ENCODE data around the gene GSTT2B. TPM values are rescaled to one million over a fixed set of nuclear protein-coding genes. Genes with fewer than 3 reads are reported as not detected.

GSTT2B gene, protein sequence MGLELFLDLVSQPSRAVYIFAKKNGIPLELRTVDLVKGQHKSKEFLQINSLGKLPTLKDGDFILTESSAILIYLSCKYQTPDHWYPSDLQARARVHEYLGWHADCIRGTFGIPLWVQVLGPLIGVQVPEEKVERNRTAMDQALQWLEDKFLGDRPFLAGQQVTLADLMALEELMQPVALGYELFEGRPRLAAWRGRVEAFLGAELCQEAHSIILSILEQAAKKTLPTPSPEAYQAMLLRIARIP
- 0.21 and 0.34 TPM in 2 replicates for total RNA-seq

DNA sequence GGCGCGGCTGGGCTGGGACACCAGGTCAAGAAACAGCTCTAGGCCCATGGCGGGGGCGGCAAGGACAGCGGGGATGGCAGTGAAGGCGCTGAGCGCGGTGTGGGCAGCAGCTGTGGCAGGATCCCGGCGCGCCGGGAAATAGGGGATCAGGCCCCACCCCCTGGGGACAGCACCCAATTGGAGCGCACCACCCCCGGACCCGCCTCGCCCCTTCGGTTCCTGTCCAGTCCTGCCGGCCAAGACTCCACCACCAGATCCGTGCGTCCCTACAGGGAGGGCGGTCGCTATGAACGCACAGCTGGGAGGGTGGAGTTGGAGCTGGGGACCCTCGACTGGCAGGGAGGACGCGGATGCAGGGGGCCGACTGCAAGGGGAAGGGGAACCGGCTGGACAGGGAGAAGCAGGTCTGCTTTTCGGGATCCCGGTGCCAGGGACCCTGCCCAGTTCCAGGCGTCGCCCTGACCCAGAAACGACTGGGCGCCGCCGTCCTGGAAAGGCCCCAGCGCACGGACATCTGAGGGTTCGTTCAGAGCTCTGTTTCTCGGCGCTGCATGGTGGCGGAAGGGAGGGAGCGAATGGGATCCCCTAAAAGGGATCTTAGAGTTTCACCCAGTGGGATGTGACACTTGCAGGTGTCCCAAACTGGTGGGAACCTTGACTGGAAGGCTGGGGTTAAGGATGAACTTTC is at the start of gene GSTT2B:
TSS of gene GSTT2B (minus strand) at position 112 of the 688 bp plus-strand sequence. CDS start at position 48, 64 bp downstream.

DNA sequence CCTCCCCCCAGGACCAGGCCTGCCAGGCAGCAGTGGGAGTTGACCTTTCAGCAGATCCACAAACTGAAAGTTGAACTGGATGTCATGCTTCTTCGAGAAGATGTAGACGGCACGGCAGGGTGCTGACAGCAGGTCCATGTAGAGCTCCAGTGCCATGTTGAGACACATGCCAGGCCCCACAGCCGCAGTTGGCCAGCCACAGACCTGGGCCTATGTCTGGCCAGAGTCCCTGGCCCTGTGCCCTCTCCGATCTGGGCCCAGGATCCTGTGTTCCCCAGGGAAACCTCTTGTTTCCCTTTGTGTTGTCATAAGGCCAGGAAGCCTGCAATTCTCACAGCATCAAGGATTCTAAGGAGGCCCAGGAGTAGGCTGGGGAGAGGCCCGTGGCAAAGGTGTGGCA is 44.2 kb upstream of the GSTT2B start, which contains the start of gene GSTT4:
TSS of gene GSTT4 (minus strand) at position 253 of the 400 bp plus-strand sequence. CDS start at position 156, 97 bp downstream.

DNA sequence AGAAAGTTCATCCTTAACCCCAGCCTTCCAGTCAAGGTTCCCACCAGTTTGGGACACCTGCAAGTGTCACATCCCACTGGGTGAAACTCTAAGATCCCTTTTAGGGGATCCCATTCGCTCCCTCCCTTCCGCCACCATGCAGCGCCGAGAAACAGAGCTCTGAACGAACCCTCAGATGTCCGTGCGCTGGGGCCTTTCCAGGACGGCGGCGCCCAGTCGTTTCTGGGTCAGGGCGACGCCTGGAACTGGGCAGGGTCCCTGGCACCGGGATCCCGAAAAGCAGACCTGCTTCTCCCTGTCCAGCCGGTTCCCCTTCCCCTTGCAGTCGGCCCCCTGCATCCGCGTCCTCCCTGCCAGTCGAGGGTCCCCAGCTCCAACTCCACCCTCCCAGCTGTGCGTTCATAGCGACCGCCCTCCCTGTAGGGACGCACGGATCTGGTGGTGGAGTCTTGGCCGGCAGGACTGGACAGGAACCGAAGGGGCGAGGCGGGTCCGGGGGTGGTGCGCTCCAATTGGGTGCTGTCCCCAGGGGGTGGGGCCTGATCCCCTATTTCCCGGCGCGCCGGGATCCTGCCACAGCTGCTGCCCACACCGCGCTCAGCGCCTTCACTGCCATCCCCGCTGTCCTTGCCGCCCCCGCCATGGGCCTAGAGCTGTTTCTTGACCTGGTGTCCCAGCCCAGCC is 18.7 kb upstream of the GSTT2B start, which contains the start of gene GSTT2:
TSS of gene GSTT2 (plus strand) at position 578 of the 684 bp plus-strand sequence.

DNA sequence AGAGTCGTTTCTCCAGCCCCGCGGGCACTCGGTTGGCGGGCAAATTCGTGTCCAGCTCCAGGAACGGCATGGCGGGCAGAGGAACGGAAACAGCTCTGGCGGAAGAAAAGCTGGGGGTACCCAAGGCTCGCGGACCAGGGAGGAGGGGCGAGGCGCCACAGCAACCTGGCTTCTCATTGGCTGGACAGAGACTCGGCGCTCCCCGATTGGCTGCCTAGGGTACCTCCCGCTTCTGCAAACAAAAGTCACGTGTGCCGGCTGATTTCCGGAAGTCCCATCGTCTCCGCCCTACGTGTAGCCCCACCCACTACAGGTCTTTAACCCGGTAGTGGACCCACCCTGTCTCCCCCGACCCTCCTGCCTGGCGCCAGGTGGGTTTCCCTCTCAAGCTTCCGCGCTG is 13.3 kb upstream of the GSTT2B start, which contains the start of gene DDT:
TSS of gene DDT (minus strand) at position 97 of the 400 bp plus-strand sequence. CDS start at position 70, 27 bp downstream.

DNA sequence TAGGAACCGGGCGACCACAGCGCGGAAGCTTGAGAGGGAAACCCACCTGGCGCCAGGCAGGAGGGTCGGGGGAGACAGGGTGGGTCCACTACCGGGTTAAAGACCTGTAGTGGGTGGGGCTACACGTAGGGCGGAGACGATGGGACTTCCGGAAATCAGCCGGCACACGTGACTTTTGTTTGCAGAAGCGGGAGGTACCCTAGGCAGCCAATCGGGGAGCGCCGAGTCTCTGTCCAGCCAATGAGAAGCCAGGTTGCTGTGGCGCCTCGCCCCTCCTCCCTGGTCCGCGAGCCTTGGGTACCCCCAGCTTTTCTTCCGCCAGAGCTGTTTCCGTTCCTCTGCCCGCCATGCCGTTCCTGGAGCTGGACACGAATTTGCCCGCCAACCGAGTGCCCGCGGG is 5.6 kb upstream of the GSTT2B start, which contains the start of gene DDTL:
TSS of gene DDTL (plus strand) at position 321 of the 400 bp plus-strand sequence. CDS start at position 348, 27 bp downstream.

Other genes starting within 250 kb of the GSTT2B start
- gene ZNF70, start 210.1 kb downstream of the GSTT2B start, total RNA-seq = 1.7 and 2.9 TPM in 2 replicates
- not detected in 2 replicates for gene VPREB3, start 206.8 kb downstream of the GSTT2B start, total RNA-seq
- gene C22orf15, start 198.2 kb downstream of the GSTT2B start, total RNA-seq = not detected in 2 replicates
- gene CHCHD10, start 193.2 kb downstream of the GSTT2B start, total RNA-seq = 10.6 and 29.6 TPM in 2 replicates
- gene MMP11, start 188.3 kb downstream of the GSTT2B start, total RNA-seq = 0.34 and 0.93 TPM in 2 replicates
- gene SMARCB1, start 174.2 kb downstream of the GSTT2B start, total RNA-seq = 30.4 and 39.5 TPM in 2 replicates
- gene DERL3, start 122.2 kb downstream of the GSTT2B start, total RNA-seq = under 0.01 and 0.07 TPM in 2 replicates
- gene SLC2A11, start 103.3 kb downstream of the GSTT2B start, total RNA-seq = 6.2 and 10.0 TPM in 2 replicates
- 210 and 212 TPM in 2 replicates for gene MIF, start 66.8 kb downstream of the GSTT2B start, total RNA-seq
- gene DDTL, start 5.7 kb upstream of the GSTT2B start, total RNA-seq = 0.28 and 1.7 TPM in 2 replicates
- 53.7 and 68.4 TPM in 2 replicates for gene DDT, start 13.2 kb upstream of the GSTT2B start, total RNA-seq
- not detected in 2 replicates for gene GSTT2, start 18.9 kb upstream of the GSTT2B start, total RNA-seq
- not detected in 2 replicates for gene GSTT4, start 44.3 kb upstream of the GSTT2B start, total RNA-seq
- gene CABIN1, start 50.1 kb upstream of the GSTT2B start, total RNA-seq = 21.2 and 54.3 TPM in 2 replicates
- gene SUSD2, start 220.3 kb upstream of the GSTT2B start, total RNA-seq = under 0.01 and 0.36 TPM in 2 replicates

All from nasal cavity respiratory epithelium epithelial cell of viscerocranial mucosa (primary cell).